Measurements from ENCODE around the gene CECR2. TPM values are rescaled to one million over a fixed set of nuclear protein-coding genes. Genes with fewer than 3 reads are reported as not detected.

CECR2 gene
- total RNA-seq, 1 experiment from 2014 or later: 4.1 TPM

DNA sequence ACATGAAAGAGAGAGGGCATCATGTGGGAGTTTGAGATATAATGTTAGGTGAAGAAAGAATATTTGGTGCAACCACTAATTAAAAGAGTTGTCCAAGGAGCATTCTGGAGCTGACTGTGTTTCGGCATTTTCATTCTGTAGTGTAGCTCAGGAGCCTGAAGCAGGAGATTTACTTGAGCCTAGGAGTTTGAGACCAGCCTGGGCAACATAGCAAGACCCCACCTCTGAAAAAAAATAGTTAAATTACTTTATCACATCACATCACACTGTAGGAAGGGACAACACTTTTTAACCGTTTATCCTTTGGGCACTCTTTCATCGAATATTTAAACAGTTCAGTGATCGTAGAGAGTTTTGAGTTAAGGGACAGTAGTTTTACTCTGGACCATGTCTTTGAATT lies 143.7 kb downstream of the CECR2 start:
- no peaks in the 10 kb centered on the region for H3K4me1 ChIP-seq (ENCODE audit: insufficient read depth, low read length, poor library complexity, severe bottlenecking)
- BruUV-seq (replicated peaks): no TSS peak
- TF ChIP-seq, protein P1, sequence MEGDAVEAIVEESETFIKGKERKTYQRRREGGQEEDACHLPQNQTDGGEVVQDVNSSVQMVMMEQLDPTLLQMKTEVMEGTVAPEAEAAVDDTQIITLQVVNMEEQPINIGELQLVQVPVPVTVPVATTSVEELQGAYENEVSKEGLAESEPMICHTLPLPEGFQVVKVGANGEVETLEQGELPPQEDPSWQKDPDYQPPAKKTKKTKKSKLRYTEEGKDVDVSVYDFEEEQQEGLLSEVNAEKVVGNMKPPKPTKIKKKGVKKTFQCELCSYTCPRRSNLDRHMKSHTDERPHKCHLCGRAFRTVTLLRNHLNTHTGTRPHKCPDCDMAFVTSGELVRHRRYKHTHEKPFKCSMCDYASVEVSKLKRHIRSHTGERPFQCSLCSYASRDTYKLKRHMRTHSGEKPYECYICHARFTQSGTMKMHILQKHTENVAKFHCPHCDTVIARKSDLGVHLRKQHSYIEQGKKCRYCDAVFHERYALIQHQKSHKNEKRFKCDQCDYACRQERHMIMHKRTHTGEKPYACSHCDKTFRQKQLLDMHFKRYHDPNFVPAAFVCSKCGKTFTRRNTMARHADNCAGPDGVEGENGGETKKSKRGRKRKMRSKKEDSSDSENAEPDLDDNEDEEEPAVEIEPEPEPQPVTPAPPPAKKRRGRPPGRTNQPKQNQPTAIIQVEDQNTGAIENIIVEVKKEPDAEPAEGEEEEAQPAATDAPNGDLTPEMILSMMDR (conservative IDR thresholded peaks at IDR 0.05; ENCODE audit: low read depth, low read length): no peak
- TF ChIP-seq EZH2 (IDR thresholded peaks at IDR 0.05; ENCODE audit: borderline replicate concordance, low read depth, low read length, poor library complexity, severe bottlenecking): no peak
- H3K27me3 ChIP-seq (replicated peaks; ENCODE audit: insufficient read depth, low read depth, low read length, poor library complexity): no peaks in the 10 kb centered on the region
- no peaks in the 10 kb centered on the region for H3K36me3 ChIP-seq (ENCODE audit: insufficient read depth, low read length, poor library complexity, severe bottlenecking)
- intact Hi-C loops (cut with micrococcal nuclease; ENCODE audit: unreplicated experiment): no loop called here
- POLR2A ChIA-PET (ENCODE audit: low non-redundant PET): no interaction called here
- DNase-seq (ENCODE audit: low spot score): no peak
- no peaks in the 10 kb centered on the region for H3K9me3 ChIP-seq (ENCODE audit: low read depth, low read length, poor library complexity, severe bottlenecking)
- CTCF ChIA-PET: no interaction called here
- no peak overlapping the region for H3K27ac ChIP-seq (ENCODE audit: low read depth, low read length, poor library complexity, severe bottlenecking)
- no peak overlapping the region for H3K4me3 ChIP-seq (ENCODE audit: low read depth, low read length, poor library complexity, severe bottlenecking)

DNA sequence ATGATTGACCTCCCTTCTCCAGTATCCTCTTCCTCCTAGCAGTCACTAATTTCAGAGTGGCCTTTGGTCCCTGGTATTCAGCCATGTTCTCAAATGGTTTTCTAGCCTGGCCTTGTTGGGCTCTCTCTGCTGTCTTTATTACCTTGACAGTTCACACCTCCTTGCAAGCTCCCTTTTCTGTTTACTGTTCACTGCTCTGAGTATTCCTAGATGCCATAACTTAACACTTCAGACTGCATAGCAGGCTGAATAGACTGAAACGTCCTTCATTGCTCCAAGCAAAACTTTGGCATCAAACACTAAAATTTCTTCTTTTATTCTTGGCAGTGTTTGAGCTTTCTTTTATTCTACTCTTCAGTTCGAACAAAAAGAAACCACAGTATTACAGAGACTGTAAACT lies 144.4 kb downstream of the CECR2 start:
- TF ChIP-seq, protein P1 (conservative IDR thresholded peaks at IDR 0.05; ENCODE audit: low read depth, low read length): no peak
- TF ChIP-seq EZH2 (IDR thresholded peaks at IDR 0.05; ENCODE audit: borderline replicate concordance, low read depth, low read length, poor library complexity, severe bottlenecking): no peak

DNA sequence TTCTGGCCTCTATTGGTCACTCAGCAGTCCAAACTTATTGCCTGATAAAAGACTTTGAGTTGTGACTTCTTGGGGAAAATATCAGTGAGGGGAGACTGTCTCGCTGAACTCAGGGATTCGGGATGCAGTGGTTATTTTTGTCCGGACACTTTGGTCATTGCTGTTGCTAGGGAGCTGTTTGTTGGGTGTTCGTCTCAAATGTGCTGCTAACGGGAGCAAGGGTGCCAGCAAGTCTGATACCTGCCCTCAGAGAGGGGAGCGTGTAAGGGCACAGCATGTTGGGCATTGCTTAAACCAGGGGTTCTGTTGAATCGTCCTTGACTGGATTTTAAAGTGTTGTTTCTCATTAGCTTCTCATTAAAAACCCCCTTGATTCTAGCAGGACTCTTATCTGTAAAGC lies 144.8 kb downstream of the CECR2 start:
- CTCF ChIA-PET: interaction anchor here (1.0 kb wide), 1 partner anchor 12 kb away, joined by 3 read pairs; no protein-coding TSS in a partner anchor
- H3K4me3 ChIP-seq (ENCODE audit: low read depth, low read length, poor library complexity, severe bottlenecking): no peak overlapping the region
- no peaks in the 10 kb centered on the region for H3K36me3 ChIP-seq (ENCODE audit: insufficient read depth, low read length, poor library complexity, severe bottlenecking)
- H3K9me3 ChIP-seq (ENCODE audit: low read depth, low read length, poor library complexity, severe bottlenecking): no peaks in the 10 kb centered on the region
- no peak for DNase-seq (ENCODE audit: low spot score)
- POLR2A ChIA-PET (ENCODE audit: low non-redundant PET): no interaction called here
- H3K4me1 ChIP-seq (ENCODE audit: insufficient read depth, low read length, poor library complexity, severe bottlenecking): no peaks in the 10 kb centered on the region
- H3K27ac ChIP-seq (ENCODE audit: low read depth, low read length, poor library complexity, severe bottlenecking): no peak overlapping the region
- no peaks in the 10 kb centered on the region for H3K27me3 ChIP-seq (replicated peaks; ENCODE audit: insufficient read depth, low read depth, low read length, poor library complexity)
- no peak for TF ChIP-seq EZH2 (IDR thresholded peaks at IDR 0.05; ENCODE audit: borderline replicate concordance, low read depth, low read length, poor library complexity, severe bottlenecking)
- TF ChIP-seq, protein P1 (conservative IDR thresholded peaks at IDR 0.05; ENCODE audit: low read depth, low read length): no peak
- no TSS peak for BruUV-seq (replicated peaks)
- intact Hi-C loops (cut with micrococcal nuclease; ENCODE audit: unreplicated experiment): no loop called here

More for the DNA sequence above, 144.4 kb downstream of the CECR2 start:
- ChIA-PET CTCF (interaction anchor here (1.0 kb wide), 1 partner anchor 12 kb away, joined by 3 read pairs; no protein-coding TSS in a partner anchor), POLR2A (ENCODE audit: low non-redundant PET) (no interaction called here)
- no TSS peak for BruUV-seq (replicated peaks)
- intact Hi-C loops (cut with micrococcal nuclease; ENCODE audit: unreplicated experiment): no loop called here
- no peak overlapping the region for H3K4me3 ChIP-seq (ENCODE audit: low read depth, low read length, poor library complexity, severe bottlenecking)
- H3K36me3 ChIP-seq (ENCODE audit: insufficient read depth, low read length, poor library complexity, severe bottlenecking): no peaks in the 10 kb centered on the region
- H3K27ac ChIP-seq (ENCODE audit: low read depth, low read length, poor library complexity, severe bottlenecking): no peak overlapping the region
- no peak for DNase-seq (ENCODE audit: low spot score)
- H3K9me3 ChIP-seq (ENCODE audit: low read depth, low read length, poor library complexity, severe bottlenecking): no peaks in the 10 kb centered on the region
- no peaks in the 10 kb centered on the region for H3K4me1 ChIP-seq (ENCODE audit: insufficient read depth, low read length, poor library complexity, severe bottlenecking)
- H3K27me3 ChIP-seq (replicated peaks; ENCODE audit: insufficient read depth, low read depth, low read length, poor library complexity): no peaks in the 10 kb centered on the region

Data from A673 (cell line).